Left hindlimb (tissue), 1 donor: ENCODE results near the gene ZCCHC2.

Source experiments
- DNase-seq: peaks from one replicate; pipeline ENCODE4 v3.0.0-alpha.2; 2018

ZCCHC2 gene

DNA sequence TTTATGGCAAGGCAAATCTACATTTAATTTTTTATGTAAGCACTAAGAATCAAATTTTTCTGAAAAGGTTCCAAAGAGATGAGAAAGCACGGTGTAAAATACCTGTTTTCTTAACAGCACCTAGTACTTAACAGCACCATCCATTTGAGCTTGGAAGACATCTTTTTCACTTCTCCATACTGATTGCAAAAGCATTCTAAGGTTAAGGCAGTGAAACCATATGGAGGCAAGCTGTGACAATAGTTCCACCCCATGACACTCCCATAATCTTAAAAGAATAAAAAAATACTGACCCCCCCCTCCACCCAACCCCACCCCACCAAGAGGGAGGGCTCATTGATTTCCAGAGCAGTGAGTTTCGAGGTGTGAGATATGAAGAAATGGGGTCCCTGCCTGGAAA, 60.6 kb downstream of the ZCCHC2 start:
- no peak for DNase-seq

DNA sequence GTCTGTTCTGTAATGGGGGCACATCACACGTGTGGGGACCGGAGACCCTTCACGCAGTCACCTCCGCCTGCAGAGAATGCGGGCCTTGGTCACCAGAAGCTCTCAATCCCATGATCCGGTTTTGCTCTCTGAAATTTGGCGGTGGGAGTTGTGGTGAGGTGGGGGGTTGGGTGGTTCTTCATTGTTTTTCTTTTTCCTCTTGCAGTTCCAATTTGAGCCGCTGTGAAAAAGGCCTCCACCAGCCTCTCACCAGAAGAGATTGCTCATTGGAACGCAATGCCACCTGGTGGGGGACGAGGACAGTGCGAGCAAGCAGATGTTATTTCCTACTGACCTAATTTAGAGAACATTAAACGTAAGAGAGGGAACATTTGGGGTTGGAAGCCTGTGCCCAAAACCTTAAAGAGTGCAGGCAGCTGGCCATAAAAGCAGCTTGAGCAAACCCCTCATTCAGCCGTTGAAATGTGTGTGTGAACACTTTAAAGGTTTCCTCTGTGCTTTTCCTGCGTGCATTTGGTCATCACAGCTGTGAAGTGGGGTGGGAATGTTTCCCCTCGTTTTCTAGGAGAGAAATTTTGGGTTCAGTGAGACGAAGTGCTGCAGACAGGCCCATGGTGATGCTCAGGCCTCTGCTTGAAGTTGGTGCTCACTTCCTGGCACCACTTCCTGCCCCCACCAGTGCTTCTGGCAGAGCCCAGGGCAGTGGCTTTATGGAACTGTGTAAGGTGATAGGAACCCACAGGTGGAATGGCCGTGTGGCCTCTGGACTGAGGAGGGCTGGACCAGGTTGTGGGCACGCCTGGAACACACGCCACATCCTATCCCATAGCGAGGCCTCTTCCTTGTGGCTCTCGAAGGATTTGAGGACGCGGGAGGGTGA, 61.7 kb downstream of the ZCCHC2 start:
- peak; percentile 91 for DNase-seq

DNA sequence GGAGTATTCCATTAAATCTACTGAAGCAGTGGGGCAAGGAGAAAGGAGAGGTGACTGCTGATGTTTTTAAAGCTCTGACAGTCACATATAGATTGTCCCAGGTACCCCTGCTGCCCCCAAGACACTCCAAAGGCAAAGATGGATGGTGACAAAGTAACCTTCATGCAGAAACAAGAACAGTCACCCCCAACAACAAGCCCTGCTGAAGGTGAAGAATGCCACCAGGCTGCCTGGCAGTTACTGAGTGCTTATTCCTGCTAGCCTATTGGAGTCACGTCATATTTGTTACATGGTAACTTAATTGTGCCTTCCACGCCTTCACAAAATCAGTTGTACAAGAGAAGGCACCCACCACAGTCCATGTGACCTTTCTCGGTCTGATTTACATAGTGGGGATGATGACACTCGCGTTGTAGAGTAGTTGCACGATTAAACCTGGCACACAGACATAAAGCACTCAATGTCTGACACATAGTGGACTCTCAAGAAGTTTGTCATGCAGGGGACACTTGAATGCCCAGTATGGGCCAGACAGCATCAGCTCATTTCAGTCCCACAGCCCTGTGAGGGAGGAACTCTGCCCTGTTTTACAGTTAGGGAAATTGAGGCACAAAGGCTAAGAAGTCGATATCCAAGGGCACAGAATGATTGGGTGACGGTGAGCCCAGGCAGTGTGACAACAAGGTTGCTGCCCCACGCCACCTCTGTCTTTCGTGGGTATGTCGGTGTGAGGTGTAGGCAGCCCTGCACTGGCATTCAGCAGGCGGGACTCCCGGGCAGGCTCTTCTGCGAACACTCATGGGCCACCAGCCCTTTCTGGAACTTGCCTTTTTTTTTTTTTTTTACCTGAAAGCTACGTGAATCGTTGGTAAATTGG, 62.7 kb downstream of the ZCCHC2 start:
- DNase-seq, result no peak

DNA sequence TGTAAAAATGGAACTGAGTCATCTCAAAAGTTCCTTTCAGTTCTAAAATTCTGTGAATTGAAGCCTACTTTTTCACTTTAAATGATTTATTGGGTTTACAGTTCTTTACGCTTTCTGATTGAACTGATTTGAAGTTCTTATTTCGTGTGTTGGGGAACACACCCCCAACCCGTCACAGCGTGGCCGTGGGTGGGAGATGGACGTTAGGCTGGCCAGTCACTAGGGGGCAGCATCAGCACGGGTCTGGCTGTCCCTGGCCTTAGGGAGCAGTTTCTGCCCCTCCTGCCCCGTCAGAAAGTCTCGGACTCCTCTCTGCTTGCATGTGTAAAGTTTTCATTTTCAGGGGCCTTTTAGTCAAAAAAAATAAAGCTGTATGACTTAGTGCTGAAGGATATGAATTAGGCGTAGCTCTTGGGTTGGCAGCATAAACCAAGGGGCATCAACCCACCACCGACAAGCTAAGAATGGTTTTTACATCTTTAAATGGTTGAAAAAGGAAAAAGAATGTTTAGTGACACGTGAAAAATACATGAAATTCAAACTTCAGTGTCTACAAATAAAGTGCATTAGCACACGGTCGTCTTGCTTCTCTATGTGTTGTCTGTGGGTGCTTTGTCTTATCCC, 63.4 kb downstream of the ZCCHC2 start:
- peak; percentile 70 for DNase-seq

DNA sequence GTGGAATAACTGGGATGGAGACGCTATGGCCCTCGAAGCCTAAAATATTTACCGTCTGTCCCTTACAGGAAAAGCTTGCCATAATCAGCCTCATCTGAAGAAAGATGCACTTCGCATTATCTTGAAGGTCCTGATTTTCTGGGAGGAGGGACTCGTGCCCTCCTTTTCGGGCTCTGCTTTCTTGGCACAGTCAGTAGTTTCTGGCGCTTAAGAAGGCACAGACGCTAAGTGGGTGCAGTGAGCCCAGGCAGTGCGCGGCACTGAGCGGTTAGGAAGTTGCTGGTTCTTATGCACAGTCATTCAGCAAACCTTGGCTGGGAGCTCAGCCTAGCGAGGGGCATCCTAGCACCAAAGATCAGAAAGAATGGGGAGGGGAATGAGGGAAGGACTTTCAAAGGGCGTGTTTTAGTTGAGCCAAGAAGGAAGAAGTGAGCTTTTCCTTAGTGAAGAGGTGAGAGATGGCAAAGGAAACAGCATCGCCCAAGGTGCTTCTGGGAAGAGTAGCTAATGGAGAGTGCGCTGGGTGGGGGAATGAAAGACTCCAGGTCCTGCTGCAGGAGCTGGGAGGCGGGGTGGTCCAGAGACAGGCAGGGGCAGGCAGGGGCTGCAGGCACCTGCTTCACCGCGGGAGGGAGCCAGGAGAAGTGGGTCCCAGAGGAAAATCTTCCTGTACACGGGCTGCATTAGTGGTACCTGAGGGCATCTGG, 64.1 kb downstream of the ZCCHC2 start:
- no peak for DNase-seq

DNA sequence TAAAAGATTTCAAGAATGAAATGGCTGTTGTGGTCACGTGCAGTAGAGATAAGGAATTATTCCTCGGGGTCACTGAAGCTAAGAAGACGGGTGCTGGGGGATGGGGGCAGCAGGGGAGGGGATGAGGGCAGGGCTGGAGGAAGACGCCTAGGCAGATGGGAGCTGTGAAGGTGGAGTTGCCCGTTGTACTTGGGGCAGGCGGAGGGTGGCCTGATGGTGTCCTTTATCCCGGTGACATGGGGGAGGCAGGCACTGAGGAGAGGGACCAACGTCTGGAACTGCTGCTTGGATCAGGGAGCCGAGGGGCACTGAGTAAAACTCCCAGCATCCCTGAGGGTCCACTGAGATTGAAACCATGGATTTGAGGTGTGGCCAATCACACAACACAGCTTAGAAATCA, 64.9 kb downstream of the ZCCHC2 start:
- no peak for DNase-seq

DNA sequence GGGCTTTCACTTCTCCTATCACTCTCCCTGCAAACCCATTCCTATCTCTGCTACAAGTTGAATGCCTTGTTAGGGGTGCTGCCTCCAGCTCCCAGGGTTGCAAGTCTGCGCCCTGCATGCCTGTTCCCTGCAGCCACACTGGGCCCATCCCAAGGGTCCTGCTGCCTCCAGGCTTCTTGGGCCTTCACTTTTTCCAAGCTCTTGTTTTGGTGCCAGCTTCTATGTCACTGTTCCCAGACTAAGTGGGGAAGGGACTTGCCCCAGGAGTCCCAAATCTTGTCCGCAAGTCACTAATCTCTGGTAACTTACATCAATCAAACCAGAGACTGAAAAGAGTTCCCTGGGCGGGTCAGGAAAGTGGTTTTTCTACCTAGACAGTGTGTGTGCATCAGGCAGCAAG, 65.4 kb downstream of the ZCCHC2 start:
- DNase-seq, result no peak

DNA sequence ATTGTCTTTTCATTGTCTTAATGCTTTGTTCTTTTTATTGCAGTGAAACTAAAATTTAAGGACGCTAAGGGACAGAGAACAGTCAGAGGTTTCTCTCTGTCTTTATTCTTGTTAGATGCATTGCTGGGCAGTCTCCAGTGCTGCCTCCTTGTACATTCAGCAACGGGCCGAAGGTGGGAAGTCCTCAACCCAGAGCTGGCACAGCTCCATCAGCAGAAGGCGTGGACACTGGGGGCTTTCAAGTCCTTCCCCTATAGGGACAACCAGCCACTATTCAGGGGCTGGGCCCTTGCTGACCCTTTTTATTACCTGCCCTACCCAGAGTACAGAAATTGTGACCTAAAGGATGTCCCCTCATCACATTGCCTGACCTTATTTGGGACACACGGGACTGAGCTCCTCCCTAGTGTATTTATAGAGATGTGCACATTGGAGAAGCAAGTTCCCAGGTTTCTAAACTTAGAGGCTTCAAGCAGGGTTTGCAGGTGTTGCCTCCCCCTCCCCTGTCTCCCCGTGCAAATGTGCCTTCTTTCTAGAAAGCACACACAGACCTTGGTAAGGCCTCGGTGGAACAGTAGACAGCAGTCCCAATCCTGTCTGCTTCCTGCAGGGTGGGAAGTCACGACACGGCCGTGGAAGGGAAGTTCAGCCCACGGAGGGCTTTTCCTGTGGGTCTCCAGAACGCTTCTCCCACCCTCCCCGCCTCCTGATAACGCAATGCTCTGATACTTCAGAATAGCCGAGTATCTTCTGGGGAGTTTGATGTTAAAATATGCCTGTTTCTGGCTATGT, 68.2 kb downstream of the ZCCHC2 start:
- no peak for DNase-seq

DNA sequence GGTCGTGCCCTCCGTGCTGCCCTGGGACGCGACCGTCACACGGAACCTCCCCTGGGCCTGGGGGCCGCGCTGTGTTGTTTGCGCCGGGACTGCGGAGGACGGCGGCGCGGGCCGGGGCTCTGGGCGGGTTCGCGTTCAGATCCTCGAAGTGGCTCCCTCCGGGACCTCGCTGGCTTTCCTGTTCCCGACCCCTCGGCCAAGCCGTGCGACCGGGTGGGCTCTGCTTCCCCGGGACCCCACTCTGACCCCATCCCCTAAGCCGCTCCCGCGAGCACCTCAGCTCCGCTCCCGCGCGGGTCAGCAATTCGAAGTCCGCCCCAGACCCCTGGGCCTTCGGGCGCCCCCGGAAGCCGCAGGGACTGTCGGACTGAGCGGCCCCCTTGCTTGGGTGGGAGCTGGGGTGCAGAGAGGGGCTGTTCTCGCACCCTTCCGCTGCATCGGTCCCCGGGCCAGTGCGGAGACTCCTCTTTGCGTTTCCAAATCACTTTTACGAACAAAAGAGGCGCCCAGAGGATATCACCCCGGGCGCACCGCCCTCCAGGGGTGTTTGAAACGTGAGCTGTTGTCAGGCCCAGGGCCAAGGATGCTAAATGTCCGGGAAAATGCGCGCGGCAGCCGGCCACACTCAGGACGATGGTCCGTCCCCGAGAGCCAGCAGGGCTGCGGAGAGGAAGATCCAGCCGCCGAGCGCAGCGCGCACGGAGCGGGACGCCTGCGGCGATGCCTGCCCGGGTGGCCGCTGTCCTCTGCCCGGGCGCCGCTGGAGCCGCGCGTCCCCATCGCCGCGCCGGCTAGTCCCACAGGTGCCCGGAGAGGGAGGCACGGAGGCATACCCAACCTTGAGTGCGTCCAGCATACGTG, 73.5 kb downstream of the ZCCHC2 start:
- no peak for DNase-seq

DNA sequence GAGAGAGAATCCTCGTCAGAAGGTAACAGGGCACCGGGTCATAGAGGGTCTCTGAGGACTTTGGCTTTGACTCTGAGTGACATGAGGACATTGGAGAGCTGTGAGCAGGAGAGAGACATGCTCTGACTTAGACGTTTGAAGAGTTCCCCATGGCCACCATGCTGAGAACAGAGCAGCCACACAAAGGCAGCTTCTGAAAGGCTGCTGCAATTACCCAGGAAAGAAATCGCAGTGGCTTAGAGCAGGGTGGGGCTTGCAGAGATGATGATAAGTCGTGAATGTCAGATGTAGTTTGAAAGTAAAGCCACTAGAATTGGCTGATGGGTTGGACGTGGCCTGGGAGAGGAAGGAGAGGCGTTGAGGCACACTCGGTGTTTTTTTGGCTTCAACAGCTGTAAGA, 79.0 kb downstream of the ZCCHC2 start:
- no peak for DNase-seq

DNA sequence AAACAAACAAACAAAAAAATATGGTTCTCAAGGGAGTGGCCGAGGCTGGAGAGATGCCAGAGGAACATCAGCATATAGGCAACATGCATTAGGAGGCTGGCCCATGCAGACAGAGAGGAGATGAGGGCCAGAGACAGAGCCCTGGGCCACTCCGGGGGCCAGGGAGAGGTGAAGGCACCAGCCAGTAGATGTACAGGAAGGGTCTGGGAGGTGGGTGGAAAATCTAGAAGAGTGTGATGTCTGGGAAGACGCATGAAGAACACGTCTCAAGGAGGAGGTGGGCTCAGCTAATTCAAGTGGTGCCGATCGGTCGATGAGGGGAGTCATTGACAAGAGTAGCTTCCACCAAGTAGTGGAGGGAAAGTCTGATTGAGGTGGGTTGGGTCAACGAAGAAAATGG, 79.9 kb downstream of the ZCCHC2 start:
- DNase-seq, result no peak

DNA sequence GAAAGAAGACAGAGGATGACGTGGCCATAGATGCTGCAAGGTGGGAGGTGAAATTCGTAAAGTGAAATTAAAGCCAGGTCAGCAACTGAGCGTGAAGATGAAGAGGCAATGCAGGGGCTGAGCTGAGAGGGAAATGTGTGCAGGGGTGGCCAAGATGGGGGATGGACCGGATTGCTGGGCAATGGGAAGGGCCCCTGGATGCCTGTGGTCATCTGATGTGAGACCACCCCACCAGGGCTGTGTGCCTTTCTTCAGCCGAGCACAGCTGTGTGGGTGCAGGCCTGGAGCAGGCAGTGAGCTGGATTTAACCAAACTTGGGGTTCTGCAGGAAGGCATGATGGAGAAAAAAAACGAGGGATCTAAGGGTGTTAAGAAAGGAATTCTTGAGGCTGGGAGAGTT, 80.4 kb downstream of the ZCCHC2 start:
- DNase-seq, result no peak

DNA sequence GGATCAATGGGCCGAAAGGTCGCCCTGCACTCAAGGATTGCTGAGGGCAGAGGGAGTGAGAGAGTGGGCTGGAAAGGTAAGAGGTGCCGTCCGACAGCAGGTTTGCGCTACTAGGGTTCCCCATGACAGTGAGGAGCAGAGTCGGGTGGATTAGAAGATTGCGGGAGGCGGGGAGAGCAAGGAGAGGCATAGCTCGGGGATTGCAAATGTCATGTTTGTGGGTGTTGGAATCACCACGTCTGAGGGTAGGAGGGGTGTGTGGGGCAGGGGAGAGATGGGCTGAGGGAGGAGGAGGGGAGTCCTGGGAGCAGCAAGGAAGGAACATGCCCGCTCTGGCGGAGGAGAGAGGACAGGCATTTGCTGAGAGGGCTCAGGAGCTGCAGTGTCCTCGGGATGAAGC, 81.2 kb downstream of the ZCCHC2 start:
- DNase-seq, result no peak

DNA sequence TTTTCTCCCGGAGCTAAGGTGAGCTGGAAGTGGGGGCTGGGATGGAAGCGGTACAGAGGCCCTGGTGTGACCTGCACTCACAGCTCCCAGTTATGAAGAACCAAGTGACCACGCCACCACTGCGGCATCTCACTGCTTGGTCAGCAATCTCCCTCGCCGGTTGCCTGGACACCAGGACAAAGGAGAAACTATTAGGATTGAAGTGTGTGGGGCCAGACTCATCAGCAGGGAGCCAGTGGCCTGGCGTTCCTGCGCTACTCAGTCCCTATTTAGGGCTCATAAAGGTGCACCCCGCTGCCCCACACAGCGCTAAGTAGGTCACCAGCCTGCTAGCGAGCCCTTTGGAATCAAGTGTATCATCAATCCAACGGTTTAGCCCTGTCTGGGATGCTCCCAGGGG, 82.9 kb downstream of the ZCCHC2 start:
- no peak for DNase-seq

DNA sequence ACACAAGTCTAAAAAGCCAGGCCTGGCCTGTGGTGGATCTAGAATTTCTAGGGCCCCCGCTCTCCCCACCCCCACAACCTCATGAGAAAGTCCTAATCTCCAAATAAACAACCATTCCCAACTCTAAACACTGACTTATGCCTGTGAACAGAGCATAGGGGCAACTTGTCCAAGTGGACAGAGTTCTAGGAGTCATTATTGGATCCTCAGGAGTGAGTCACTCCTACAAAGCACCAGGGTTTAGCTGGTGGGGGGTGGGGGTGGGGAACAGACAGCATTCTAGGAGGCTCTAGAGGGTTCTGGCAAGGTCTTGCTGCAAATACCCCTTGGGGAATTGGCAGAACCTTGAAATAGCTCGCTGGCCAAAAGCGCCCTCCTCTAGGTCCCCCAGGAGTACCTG, 83.3 kb downstream of the ZCCHC2 start:
- DNase-seq, result no peak

DNA sequence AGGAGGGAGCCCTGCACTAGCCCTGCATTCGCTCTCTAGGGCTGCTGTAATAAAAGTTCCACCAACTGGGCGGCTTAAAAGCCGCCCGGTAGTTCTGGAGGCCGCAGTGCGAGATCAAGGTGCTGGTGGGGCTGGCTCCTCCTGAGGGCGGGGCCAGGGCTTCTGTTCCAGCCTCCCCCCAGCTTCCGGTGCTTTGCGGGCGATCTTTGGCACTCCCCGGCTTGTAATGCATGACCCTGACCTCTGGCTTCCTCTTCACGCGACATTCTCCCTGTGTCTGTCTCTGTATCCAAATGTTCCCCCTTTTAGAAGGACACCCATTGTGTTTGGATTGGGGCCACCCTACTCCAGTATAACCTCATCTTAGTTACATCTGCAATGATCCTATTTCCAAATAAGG, 84.5 kb downstream of the ZCCHC2 start:
- no peak for DNase-seq

DNA sequence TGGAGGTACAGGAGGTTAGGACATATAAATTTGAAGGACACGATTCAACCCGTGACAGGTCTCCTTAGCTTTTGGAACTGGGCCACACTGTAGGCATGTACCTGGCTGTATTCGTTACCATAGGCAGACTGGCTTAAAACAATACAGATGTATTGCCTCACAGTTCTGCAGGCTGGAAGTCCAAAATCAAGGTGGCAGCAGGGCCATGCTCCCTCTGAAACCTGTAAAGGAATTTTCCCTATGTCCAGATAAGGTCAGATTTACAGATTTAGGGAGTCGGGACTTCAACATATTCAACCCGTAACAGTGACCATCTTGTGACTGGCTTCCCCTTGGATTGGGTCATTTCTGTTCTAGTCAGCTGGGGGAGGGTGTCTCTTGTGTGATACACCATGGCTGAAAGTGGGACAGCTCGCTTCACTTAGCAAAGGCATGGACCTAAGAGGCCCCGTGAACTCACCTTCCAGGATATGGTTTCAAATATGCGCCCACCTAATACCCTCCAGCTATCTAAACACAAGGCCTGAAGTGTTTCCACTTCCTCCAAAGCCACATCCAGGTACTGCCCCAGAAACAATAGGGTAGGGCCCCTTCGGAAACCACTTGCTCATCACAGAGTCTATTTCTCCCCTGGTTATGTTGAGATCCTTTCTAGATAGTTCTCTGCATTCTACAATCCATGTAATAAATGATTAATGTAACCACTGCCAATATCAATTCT, 85.0 kb downstream of the ZCCHC2 start:
- DNase-seq, result no peak

DNA sequence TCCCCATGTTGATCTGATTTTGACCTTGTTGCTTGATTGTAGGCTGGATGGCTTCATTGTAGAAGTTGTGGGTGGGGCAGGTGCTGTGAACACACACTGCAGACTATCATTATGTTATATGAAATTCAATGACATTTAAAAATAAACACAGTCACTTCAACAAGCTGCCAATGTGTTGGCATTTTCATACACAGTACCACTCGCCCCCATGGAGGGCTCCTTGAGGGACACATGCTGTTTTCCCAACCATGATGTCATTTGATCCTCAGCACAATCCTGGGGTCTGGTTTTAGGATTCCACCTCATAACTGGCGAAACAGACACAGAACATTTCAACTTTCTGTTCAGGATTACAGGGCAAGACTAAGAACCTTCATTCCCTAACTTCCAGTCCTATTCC, 86.9 kb downstream of the ZCCHC2 start:
- no peak for DNase-seq

DNA sequence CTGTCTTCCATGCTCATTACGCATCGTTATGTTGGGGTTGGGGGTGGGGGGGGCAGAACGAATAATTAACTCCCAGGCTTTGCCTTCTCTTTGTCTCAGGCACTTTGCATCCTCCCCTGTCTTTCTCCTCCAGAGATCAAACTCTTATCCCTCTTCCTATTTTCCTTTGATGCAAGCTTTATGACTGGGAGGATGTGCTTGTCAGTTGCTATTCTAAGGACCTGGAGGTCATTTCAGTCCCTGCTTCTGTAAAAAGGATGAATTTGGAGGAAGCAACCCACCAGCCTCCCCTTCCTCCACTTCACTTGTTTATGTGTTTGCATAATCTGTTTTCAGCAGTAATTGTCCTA, 87.5 kb downstream of the ZCCHC2 start:
- DNase-seq, result no peak

DNA sequence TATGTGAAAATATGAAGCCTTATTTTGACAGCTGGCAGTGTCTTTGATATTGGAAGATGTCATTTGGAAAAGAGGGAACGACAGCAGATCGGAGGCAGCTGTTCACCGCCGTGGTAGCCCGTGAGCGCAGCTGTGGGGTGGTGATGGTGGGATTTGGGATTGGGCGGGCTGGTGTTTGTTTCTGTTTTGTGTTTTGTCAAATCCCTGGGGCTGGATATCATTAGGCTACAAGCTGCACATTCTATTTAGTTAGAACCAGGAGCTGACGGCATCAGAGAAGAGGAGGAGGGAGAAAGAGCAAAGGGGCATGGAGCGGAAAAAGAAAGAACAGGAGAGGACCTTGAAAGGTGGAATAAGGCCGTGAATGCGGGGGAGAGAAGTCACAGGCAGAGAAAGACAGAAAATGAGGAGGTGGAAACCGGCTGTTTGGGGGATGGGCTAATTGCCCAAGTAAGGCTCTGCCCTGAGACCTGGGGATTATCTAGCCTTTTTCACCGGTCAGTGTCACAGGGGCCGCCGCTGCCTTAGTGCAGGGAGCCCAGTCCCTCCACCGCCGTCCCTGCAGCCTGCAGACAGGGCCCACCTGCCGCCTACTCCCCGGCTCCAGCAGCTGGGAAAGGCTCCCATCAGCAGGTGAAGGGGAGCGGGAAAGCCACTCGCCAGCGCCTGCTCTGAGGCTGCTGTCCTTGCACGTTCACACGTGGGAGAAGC, 88.0 kb downstream of the ZCCHC2 start:
- no peak for DNase-seq
